Activated CD4-positive, alpha-beta T cell treated with anti-CD3 and anti-CD28 coated beads for 48 hours (primary cell): ENCODE data around the gene FBN3.

Source experiments
- DNase-seq: peaks from one replicate; pipeline ENCODE4 v3.0.0-alpha.2; 2020

Gene FBN3

DNA sequence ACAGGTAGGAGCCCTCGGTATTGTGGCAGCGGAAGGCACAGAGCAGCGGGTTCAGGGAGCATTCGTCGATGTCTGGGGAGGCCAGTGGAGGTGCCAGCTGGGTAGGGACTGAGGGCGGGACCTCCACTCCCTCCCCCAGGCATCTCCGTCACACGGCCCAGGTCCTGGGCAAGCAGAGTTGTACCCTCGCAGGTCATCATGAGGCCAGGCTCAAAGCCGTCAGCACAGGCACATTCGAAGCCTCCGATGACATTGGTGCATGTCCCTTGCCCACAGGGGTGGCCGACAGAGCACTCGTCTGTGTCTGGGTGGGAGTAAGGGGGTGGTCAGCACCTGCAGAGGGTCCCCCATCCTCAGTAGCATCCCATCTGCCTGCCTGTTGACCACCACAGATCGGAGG lies 61.5 kb downstream of the FBN3 start:
- no peak for DNase-seq

DNA sequence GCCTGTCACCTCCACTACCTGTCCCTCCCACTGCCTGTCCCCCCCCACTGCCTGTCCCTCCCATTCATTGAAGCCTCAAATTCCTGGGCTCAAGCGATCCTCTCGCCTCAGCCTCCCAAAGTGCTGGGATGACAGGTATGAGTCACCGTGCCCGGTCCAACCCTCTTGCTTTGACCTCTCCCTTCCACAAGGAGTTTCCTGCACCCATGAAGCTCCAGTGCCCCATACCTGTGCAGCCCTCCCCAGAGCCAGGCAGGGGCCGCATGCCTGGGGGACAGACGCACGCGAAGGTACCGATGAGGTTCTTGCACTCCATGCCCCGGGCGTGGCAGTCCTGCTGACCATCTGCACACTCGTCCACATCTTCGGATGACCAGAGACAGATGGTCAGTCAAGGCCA lies 62.5 kb downstream of the FBN3 start:
- DNase-seq = no peak

DNA sequence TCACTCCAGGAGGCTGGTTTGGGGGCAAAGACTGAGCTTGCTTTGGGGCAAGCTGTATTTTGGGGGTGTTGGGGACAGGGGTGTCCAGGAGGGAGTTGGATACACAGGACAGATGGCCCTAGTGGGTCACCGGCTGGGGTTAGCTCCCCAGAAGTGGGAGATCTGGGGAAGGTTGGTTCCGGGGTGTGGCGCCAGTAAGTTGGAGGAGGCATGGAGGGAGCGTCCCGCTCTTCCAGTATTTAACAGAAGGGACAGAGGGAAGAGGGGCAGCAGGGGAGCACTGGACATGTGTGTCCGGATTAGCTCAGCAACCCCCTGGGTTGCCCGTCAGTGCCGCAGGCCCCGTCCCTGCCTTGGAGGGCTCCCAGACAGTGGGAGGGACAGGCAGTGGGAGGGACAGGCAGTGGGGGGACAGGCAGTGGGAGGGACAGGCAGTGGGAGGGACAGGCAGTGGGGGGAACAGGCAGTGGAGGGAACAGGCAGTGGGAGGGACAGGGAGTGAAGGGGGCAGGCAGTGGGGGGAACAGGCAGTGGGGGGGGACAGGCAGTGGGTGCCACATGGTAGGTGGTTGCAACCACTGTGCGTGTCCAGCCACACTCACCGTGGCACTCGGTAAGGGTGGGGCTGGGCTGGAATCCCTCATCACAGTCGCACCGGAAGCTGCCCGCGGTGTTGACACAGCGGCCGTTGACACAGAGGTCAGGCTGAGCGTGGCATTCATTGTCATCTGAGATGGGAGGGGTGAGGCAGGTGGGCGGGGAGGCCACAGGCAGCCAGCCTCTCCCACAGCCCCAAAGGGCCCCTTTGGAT lies 63.6 kb downstream of the FBN3 start:
- peak; percentile 19 for DNase-seq

DNA sequence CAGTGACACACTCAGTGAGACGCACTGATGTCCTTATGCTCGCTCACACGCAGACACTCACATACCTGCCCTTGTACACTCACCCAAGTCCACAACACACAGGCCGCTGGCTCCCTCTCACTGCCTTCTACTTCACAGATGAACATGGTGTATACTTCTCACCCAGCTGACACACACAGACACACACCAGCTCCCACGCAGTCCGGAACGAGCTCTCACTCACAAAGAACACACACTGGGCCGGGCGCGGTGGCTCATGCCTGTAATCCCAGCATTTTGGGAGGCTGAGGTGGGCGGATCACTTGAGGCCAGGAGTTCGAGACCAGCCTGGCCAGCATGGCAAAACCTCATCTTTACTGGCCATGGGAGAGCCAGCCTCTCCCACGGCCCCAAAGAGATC lies 65.2 kb downstream of the FBN3 start:
- DNase-seq = no peak

DNA sequence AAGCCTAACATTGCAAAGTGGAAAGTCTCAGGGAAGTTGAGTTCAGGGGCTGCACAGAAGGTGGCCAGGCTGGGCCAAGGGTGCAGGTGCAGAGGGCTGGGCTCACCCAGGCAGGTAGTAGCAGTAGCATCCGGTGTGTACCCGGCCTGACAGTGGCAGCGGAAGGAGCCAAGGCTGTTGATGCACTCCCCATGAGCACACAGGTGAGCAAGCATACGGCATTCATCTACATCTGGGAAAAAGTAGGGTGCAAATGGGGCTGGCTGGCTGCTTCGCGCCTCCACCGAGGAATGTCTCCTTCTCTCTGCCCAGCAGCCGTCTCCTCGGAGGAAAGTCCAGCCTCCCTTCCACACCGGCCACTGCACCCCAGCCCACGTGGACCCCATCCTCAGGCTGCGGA lies 66.3 kb downstream of the FBN3 start:
- DNase-seq = no peak

DNA sequence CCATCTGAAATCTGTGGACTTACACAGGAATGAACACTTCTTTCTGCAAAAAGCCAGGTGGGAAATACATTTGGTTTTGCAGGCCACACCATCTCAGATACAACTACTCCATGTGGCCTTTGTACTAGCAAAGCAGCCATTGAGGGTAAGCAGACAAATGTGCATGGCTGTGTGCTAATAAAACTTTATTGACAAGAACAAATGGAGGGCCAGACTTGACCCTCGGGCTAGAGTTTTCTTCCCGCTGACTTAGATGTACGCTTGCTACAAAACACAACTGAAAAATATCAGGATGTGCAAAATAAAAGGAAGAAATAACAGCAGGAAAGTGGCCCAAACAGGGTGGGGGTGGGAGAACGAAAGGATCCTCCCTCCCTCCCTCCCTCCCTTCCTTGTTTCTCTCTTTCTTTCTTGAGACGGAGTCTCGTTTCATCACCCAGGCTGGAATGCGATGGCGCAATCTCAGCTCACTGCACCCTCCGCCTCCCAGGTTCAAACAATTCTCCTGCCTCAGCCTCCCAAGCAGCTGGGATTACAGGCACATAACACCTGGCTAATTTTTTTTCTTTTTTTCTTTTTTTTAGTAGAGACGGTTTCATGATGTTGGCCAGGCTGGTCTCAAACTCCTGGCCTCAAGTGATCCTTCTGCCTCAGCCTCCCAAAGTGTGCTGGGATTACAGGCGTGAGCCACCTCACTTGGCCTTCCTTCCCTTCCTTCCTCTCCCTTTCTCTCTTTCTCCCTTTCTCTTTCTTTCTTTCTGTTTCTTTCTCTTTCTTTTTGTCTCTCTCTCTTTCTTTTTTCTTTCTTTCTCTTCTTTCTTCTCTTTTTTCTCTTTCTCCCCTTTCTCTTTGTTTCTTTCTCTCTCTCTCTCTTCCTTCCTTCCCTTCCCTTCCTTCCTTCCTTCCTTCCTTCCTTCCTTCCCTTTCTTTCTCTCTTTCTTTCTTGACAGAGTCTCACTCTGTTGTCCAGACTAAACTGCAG lies 67.5 kb downstream of the FBN3 start:
- DNase-seq = no peak

DNA sequence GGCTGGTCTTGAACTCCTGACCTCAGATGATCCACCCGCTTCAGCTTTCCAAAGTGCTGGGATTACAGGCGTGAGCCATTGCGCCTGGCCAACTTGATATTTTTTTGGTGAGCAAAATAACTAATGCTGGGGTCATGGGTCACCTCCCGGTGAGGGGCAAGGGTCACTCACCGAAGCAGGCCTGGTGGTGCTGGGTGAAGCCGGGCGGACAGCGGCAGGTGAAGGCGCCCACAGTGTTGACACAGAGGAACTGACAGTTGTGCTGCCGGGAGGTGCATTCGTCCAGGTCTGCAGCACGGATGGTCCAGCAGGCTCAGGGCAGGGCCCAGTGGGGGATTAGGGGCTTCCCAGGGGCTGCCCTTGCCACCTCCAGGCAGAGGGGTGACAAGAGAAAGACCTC lies 68.6 kb downstream of the FBN3 start:
- no peak for DNase-seq

DNA sequence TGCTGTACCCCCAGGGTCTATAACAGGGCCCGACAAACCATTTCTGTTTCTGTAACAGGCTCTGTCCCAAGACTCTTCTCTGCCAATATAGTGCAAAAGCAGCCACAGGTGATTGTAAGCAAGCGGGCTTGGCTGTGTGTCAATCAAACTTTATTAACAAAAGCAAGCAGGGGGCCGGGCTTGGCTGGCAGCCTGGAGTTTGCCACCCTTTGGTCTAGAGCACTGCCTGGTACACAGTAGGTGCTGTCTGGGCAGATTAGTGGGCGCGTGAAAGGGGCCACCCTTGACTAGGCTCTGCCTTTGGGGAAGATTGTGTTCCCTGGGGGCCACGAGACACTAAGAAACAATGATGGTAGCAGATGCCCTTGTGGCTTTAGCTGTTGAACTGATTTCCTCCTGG lies 69.4 kb downstream of the FBN3 start:
- no peak for DNase-seq

DNA sequence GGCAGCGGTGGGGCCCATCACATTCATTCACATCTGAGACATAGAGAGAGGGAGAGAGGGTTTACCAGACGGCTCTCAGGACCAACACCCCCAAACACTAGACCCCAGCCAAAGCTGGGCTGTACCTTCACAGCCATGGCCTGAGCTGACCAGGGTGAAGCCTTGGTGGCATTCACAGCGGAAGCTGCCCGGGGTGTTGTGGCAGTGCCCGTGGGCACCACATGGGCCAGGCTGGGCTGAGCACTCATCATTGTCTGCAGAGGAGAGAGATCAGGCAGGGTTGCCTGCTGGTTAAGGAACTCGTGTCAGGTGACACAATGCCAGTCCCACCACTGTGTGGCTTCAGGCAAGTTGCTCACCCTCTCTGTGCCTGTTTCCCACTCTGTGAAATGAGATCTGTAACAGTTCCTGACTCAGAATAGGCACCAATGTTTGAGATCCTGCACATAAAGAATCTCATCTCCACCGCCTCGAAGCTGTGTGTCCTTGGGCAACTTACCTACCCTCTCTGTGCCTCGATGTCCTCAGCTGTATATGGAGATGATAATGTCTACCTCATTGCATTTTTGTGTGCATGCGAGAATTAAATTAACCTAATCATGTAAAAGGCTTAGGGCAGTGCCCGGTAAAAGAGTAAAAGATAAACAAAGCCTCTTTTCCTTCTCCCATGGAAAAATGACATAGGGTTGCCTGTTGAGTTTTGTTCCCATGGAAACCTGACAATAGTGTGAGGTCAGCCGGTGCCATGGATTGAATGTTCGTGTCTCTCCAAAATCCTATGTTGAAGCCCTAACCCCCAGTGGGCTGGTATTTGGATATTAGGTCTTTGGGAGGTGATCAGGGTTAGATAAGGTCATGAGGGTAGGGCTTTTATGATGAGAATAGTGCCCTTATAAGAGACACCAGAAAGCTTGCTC lies 74.0 kb downstream of the FBN3 start:
- no peak for DNase-seq

DNA sequence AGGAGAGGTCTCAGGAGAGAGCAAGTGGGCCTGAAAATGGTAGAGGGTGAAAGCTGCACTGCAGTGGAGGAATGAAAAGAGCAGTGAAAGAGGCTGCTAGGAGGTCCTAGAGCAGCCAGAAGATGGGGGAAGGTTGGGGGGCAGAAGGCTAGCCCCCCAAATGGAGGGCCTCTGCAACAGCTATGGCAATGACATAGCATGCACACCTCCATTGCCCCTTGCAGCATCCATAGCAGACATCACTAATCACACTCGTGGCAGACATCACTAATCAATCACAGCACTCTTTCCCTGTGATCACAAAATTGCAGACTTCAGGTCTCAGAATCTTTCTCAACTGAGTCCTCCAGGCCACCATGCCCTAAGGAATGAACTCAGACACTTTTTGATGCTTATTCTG lies 74.9 kb downstream of the FBN3 start:
- DNase-seq = no peak

DNA sequence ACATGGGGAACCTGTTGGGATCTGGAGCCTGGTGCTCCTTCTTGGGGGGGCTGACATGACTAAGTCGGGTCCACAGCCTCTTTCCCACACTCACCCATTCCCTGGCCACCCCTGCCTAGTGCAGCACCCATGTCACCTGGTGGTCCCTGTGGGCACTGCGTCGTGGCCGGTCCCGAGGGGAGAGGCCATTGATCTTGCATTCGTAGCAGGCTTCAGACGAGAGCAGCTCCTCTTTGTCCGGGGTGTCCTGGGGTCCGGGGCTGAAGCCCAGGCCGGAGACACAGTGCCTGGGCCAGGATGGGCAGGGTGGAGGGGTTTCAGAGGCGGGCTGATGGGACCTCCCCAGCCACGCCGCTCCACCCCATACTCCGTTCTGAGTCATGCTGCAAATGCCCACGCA lies 77.5 kb downstream of the FBN3 start:
- no peak for DNase-seq

DNA sequence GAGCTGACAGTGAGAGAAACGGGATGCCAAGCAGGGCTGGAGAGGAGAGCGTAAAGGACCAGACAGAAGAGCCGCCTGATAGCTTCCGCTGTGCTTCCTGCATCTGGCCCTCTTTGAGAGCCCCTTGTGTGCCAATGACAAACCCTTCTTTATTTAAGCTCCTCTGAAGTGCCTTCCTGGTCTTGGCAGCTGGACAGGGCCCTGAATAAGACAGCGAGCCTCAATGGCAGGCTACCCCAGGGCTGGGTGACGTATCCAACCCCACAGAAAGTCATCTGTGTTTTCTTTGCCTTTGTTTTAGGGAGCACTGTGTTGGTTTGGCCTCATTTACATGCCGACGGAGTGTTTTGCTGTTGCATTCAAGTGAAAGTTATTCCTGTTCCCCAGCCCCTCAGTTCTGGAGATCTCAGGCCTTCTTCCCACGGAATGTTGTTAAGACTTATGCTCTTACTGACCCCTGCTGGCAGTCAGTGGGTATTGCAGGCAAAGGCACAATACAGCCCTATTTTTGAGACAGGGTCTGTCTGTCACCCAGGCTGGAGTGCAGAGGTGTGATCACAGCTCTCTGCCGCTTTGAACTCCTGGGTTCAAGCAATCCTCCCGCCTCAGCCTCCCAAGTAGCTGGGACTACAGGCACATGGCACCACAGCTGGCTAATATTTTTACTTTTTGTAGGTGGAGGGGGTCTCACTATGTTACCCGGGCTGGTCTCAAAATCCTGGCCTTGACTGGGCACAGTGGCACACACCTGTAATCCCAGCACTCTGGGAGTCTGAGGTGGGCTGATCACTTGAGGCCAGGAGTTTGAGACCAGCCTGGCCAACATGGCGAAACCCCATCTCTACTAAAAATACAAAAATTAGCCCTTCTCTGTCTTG lies 80.1 kb downstream of the FBN3 start:
- DNase-seq = peak; percentile 45

DNA sequence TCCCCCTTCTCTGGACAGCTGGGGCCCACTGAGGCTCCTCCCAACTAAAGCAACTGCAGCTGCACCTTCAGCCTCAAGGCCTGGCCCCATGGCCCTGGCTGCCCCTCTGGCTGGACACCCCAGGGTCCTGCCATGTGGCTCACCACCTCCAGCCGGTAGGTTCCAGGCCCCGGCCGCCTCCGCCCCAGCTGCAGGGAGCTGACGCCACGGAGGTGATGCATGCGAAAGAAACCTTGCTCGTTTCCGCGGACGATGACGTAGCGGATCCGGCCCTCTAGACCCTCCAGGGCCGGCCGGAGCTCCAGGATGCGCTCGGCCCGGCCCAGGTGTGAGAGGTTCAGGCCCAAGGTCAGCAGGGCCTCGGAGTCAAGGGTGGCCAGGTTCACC lies 83.5 kb downstream of the FBN3 start:
- DNase-seq = no peak

DNA sequence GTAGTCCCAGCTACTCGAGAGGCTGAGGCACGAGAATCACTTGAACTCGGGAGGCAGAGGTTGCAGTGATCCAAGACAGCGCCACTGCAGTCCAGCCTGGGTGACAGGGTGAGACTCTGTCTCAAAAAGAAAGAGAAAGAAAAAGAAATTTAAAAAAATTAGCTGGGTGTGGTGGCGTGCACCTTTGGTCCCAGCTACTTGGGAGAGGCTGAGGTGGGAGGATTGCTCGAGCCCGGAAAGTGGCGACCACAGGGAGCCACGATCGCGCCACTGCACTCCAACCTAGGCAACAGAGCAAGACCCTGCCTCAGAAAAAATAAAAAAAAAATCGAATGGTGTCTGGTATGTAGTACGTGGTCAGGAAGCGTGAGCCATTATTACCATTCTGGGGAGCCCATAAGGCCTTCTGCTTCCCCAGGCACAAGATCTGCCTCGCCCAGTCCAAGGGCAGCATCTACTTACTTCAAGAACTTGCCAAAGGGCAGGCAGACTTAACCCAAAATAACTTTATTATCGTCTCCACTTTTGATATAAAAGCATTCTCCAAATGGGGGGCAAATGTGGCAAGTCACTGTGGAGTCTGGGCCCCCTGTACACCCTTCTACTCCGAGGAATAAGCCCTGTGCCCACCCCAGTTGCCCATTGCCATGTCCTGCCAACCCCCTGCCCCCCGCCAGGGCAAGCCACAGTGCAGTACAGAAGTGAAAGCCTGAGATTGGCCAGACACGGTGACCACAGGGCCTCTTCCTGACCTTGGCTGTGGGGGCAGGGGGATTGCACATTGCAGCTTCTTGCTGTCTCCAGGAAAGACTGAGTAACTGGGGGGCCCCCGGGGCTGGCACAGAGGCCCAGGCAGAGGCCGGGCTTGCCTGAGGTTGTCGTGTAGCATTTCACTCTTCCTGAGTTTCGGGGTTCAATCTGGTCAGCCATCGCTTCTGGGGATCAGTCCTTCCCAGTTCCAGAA lies 84.2 kb downstream of the FBN3 start:
- no peak for DNase-seq

DNA sequence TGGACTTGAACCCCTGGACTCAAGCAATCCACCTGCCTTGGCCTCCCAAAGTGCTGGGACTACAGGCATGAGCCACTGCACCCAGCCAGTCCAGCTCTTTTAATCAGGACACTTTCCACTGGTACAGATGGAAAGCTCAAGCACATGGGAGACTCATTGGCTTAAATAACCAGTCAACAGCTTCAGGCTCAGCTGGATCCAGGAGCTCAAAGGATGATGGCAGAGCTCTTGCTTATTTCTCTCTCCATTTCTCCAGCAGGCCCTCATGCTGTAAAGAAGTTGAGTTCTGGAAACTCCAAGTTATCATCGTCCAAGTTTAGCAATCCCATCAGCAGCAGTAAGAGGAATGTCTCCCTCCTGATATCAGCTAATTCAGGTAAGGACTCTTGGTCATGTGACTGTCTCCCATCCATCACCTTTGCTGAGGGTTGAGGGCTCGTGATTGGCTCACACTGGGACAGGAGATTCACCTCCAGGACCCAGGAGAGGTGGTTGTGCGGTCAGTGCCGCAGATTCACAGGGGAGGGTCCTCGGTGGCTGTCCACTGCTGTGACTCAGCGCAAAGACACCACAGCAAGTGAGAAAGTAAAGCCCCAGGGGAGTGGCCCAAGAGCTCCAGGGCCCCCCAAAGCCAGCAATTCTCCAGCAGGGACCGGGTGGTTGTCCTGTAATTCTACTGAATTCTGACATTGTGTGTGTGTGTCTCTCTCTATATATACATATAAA lies 91.7 kb downstream of the FBN3 start:
- DNase-seq = no peak

DNA sequence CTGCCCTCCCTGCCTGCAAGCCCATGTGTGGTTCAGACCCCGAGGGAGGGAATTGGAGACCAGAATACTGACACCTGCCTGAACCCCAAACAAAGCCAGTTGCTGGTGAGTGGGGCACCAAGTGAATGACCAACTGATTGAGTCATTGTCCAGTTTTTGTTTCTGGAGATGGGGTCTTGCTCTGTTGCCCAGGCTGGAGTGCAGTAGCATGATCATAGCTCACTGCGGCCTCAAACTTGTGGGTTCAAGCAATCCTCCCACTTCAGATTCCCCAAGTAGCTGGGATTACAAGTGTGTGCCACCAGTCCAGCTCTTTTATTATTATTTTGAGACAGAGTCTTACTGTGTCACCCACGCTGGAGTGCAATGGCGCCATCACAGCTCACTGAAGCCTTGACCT lies 92.9 kb downstream of the FBN3 start:
- DNase-seq = no peak

DNA sequence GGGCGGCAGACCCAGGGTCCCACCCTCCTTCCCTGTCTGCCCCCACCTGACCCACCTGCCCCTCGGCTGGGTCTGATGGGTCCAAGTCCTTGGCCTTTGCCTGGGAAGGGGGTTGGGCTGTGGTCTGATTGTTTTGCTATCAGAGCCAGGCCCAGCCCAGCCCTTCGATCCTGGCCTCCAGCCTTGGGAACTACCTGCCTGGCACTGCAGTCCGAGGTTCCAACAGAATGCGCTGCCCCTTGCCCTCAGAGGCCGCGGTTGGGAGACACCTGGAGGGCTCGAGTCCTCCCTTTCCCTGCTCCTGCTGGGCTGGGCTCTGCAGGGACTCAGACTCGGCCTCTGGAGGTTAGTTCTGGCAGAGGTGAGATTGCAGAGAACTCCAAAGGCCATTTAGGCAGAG lies 95.2 kb downstream of the FBN3 start:
- DNase-seq = no peak

DNA sequence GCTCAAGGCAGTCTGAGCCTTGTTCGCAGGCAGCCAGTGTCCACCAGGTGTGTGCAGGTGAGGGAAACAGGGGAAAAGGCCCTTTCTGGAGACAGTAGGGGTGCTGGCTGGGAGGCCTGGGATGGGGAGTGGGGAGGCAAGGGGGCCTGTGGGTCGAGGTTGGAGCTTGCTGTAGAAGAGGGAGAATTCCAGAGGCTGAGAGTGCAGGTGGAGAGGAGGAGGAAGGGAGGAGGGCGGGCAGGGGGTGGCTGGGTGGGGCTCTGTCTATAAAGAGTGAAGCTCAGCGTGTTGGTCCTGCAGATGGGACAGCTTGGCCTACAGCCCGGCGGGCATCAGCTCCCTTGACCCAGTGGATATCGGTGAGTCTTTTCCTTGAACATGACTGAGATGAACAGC lies 96.9 kb downstream of the FBN3 start, which contains the start of gene CCL25:
TSS of gene CCL25 (plus strand) at position 297 of the 396 bp plus-strand sequence. CDS start 290 bp downstream, outside the sequence.
- no peak for DNase-seq

DNA sequence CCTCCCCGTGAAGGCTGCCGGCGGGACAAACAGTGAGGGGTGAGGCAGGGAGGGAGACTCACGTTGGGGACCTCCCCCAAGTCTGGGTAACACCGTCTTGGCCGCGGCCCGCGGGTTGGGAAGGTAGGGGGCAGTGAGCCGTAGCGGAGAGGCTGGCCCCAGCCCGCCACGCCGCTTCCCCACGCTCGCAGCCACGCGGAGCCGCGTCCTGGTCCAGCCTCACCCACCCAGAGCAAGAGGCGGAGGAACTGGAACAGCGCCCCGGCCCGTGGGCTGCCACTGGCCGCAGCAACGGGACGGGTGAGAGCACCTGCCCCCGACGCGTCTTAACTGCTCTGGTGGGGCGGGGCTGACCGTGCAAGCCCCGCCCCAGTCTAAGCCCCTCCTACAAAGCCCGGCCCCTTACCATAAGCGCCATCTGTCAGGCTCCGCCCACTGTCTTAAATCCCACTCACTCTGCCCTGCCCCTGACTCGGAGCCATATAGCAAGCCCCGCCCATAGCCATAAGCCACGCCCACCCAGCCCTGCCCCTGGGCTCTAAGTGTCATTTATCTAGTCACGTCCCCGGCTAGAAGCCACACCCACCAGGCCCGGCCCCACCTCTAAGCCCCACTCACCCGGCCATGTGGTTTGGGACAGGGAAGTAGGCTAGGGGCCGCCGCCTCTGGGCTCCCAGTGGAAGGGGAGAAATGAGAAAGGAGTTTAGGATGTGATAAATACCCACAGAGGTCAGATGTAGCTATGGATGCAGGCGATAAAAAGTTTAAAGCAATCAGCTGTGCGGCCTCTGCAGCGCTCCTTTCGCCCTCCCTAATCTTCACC lies 98.9 kb downstream of the FBN3 start:
- DNase-seq = peak; percentile 97
